ENCODE measurements around the gene ZNF281.

GRCh38 chr1:200379432-200379757, 30.4 kb downstream of the ZNF281 start:
- no peak for TF ChIP-seq GATA2 (CRISPR knock-in tag; IDR thresholded peaks at IDR 0.05)
- no peak for TF ChIP-seq NFIX (CRISPR knock-in tag; IDR thresholded peaks at IDR 0.05; ENCODE audit: low read depth)
- no peak for TF ChIP-seq USF1 (CRISPR knock-in tag; IDR thresholded peaks at IDR 0.05)
- no peak for TF ChIP-seq THRB (CRISPR knock-in tag; conservative IDR thresholded peaks at IDR 0.05)
- TF ChIP-seq TAL1 (IDR thresholded peaks at IDR 0.05), result no peak
- TF ChIP-seq SMARCE1 (IDR thresholded peaks at IDR 0.05), result no peak
- TF ChIP-seq POLR2A (conservative IDR thresholded peaks at IDR 0.05), result no peak
- TF ChIP-seq CEBPB (tag; IDR thresholded peaks at IDR 0.05), result no peak
- TF ChIP-seq ZNF830 (CRISPR knock-in tag; IDR thresholded peaks at IDR 0.05), result no peak
- no peak for TF ChIP-seq CTCF (IDR thresholded peaks at IDR 0.05 in 2 of 3, conservative IDR thresholded peaks at IDR 0.05 in 1 of 3; ENCODE audit: insufficient read depth in 2 of 3, low read depth in 1 of 3, low read length in 3 of 3)
- TF ChIP-seq TOE1 (IDR thresholded peaks at IDR 0.05; ENCODE audit: borderline replicate concordance), result no peak
- TF ChIP-seq TOE1 (CRISPR knock-in tag; IDR thresholded peaks at IDR 0.05; ENCODE audit: borderline replicate concordance, low read depth), result no peak
- no peak for TF ChIP-seq GABPB2 (CRISPR knock-in tag; conservative IDR thresholded peaks at IDR 0.05)
- no peak for TF ChIP-seq MCM7 (IDR thresholded peaks at IDR 0.05)
- no peak for TF ChIP-seq ESRRA (IDR thresholded peaks at IDR 0.05; ENCODE audit: borderline replicate concordance, low read depth)

Data from K562 (cell line).